ENCODE data around the gene AKR7A2. TPM values are rescaled to one million over a fixed set of nuclear protein-coding genes. Genes with fewer than 3 reads are reported as not detected.

The AKR7A2 gene
- total RNA-seq, 4 donors from 2014 or later = 51.6 to 73.6 (median 59.0) TPM

DNA sequence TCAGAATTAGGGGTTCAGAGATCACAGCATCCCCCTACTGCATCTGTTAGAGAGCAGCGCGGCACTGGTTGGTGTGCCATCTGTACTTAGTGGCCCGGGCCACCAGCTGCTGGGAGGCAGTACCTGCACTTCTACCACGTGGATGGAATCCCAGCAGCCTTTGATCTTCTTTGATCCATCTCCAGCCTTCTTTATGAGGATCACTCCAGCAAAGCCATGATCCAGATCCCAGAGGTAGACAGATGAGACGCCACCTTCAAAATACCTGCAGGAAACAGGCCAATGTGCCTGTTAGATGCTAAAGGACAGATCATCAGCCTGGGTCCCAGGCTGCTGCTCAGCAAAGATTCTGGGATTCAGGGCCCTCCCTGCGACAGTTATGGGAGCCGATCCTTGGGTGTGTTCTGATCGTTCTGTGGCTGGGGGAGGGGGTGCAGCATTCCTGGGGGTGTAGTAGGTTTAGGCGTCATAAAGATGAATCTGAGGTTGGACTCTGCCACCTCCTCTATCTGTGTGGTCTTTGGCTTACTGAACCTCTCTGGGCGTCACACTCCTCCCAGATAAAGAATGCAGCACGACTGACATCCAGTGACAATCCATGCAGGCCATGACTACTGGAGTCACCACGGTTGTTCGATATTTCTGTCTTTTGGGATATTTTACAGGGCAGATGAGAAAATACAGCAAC is 45.5 kb upstream of the AKR7A2 start:
- ATAC-seq (ENCODE audit: low FRiP score) (no peak), DNase-seq (ENCODE audit: low spot score) (no peak)
- TF ChIP-seq, protein P1, sequence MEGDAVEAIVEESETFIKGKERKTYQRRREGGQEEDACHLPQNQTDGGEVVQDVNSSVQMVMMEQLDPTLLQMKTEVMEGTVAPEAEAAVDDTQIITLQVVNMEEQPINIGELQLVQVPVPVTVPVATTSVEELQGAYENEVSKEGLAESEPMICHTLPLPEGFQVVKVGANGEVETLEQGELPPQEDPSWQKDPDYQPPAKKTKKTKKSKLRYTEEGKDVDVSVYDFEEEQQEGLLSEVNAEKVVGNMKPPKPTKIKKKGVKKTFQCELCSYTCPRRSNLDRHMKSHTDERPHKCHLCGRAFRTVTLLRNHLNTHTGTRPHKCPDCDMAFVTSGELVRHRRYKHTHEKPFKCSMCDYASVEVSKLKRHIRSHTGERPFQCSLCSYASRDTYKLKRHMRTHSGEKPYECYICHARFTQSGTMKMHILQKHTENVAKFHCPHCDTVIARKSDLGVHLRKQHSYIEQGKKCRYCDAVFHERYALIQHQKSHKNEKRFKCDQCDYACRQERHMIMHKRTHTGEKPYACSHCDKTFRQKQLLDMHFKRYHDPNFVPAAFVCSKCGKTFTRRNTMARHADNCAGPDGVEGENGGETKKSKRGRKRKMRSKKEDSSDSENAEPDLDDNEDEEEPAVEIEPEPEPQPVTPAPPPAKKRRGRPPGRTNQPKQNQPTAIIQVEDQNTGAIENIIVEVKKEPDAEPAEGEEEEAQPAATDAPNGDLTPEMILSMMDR (IDR thresholded peaks at IDR 0.05) = no peak

DNA sequence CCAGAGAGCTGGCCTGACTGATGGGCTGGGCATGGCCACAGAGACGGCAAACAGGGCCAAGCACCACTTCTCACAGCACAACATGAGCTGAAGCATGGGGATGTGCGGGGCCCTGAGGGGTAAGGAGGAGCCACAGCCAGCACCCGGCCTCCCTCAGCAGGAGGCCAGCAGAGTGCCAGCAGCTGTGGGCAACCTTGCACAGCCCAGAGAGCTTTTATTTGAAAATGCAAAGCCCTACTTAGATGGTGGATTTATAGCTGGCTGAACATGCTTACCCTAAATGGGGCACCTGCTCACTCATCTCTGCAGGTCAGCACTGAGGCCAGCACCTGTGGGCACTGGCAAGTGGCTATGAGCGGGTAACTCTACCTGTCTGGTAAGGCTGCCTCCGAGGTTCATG is 44.3 kb upstream of the AKR7A2 start:
- TF ChIP-seq, protein P1 (IDR thresholded peaks at IDR 0.05) = no peak
- DNase-seq (ENCODE audit: low spot score) (no peak), ATAC-seq (ENCODE audit: low FRiP score) (no peak)

DNA sequence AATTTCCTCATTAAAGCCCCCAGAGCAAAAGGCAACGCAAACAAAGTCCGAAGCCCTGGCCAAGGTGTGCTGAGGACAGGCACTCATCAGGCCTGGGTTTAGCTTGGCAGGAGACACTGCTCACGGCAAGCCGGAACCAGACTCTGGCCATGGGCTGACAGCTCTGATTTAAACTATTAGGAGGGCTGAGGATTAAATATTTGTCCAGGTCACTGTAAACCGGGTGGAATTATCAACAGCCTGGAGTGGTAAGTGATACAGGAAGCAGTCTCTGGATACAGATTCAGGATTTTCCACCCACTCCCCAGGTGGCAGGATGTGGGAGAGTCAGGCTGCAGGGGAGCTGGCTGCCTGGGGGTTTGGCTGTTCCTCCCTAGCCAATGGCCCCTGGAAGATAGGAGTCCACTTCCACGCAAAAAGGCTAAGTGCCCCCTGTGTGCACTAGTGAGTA is 42.6 kb upstream of the AKR7A2 start:
- DNase-seq (ENCODE audit: low spot score) (no peak), ATAC-seq (ENCODE audit: low FRiP score) (no peak)
- TF ChIP-seq, protein P1 (IDR thresholded peaks at IDR 0.05) = no peak

DNA sequence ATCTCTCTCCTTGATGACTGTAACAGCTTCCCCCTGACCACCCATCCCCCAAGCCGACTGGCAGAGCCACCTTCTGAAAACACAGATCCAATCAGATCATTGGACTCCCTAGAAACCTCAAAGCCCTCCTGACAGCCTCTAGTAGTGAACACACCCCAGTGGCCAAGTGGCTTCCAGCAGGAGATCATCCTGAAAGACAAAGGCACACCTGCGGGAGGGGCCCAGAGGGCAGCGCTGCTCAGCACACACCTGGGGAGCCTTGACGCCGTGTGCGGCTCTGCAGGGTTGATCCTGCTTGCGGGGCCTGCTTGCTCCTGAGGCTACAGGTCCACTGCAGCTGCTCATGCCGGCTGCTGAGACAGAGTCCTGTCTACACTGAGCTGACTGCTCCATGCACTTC is 41.7 kb upstream of the AKR7A2 start:
- DNase-seq (ENCODE audit: low spot score) (no peak), ATAC-seq (ENCODE audit: low FRiP score) (no peak)
- TF ChIP-seq, protein P1 (IDR thresholded peaks at IDR 0.05) = no peak

DNA sequence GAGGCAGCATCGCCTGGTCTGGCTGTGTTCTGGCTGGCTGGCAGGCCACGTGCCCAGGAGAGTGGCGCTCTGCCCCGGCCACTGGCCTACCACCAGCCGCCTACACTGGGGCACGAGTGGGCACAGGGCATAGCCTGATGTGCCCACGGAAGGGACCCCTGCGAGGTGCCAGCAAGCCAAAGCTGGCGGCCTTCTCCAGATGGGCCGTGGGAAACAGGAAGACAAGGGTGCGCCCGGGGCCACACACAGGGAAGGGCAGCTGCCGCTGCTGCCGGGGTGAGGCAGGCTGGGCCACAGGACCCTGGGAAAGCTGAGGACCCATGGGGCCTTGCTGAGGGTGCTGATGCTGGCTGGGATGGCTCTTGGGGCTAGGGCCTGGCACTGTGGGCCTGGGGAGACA is 40.9 kb upstream of the AKR7A2 start:
- DNase-seq (ENCODE audit: low spot score) (no peak), ATAC-seq (ENCODE audit: low FRiP score) (no peak)
- TF ChIP-seq, protein P1 (IDR thresholded peaks at IDR 0.05) = no peak

DNA sequence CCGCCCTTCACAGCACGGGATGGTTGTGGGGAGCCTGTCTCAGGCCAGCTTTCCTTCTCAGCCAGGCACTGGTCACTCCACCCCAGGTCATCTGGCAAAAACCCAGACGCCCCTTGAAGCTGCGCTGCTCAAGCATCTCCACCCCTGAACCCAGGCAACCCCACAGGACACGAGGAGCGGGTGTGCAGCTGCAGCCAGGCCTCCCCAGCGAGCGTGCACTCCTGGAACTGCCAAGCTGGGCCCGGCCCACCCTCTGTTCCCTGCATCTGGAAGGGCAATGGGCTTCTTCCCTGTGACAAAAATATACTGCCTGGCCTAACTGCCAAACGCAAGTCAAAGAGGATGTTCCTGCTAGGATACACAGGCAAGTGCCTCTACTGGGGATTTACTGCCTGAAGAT is 39.9 kb upstream of the AKR7A2 start:
- no peak for DNase-seq (ENCODE audit: low spot score)
- TF ChIP-seq, protein P1 (IDR thresholded peaks at IDR 0.05) = no peak
- no peak for ATAC-seq (ENCODE audit: low FRiP score)

DNA sequence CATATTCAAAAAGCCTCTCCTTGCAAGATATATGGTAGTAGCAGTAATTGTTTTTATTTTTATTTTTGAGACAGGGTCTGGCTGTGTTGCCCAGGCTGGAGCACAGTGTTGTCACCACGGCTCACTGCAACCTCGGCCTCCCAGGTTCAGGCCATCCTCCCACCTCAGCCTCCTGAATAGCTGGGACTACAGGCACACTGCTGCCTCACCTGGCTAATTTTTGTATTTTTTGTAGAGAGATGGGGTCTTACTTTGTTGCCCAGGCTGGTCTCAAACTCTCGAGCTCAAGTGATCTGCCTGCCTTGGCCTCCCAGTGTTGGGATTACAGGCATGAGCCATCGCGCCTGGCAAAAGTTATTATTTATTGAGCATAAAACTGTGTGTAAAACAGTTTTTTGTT is 38.6 kb upstream of the AKR7A2 start:
- no peak for ATAC-seq (ENCODE audit: low FRiP score)
- TF ChIP-seq, protein P1 (IDR thresholded peaks at IDR 0.05) = no peak
- no peak for DNase-seq (ENCODE audit: low spot score)

Data from omental fat pad (tissue), 4 donors.